ENCODE data around the gene ARL6IP5. TPM values are rescaled to one million over a fixed set of nuclear protein-coding genes. Genes with fewer than 3 reads are reported as not detected.

Gene ARL6IP5
- total and polyA plus RNA-seq, 4 experiments from 2014 or later = 147 to 953 (median 328) TPM

GRCh38 chr3:69128509-69128908 lies 43.8 kb downstream of the ARL6IP5 start:
- Histone ChIP-seq H3K4me3 (ENCODE audit: low read length in 2 of 2) (no peak overlapping the region), H3K27me3 (ENCODE audit: insufficient read depth, low read length) (no peaks in the 10 kb centered on the region), H3K9me3 (ENCODE audit: control insufficient read depth in 1 of 2, low read length in 2 of 2) (no peaks in the 10 kb centered on the region), H3K27ac (ENCODE audit: low read depth, low read length) (no peak overlapping the region), H3K36me3 (ENCODE audit: insufficient read depth, low read length) (no peaks in the 10 kb centered on the region), H3K4me1 (ENCODE audit: insufficient read depth, low read length) (no peaks in the 10 kb centered on the region)
- no peaks in the 10 kb centered on the region for H3K27me3 Mint-ChIP-seq
- intact Hi-C loops (cut with micrococcal nuclease) = no loop called here
- ChIA-PET CTCF (ENCODE audit: partially characterized antibody) (interaction anchor here (1.1 to 3.0 kb wide), 3 partner anchors 9 to 178 kb away, joined by 4 to 12 read pairs (median 8); no protein-coding TSS in a partner anchor), POLR2A (ENCODE audit: partially characterized antibody) (no interaction called here)
- H3K9me3 Mint-ChIP-seq = no peaks in the 10 kb centered on the region
- no peak for DNase-seq
- H3K27ac Mint-ChIP-seq = no peak overlapping the region
- no peaks in the 10 kb centered on the region for H3K4me1 Mint-ChIP-seq
- H3K36me3 Mint-ChIP-seq = no peaks in the 10 kb centered on the region
- H3K4me3 Mint-ChIP-seq = no peak overlapping the region

- H3K27me3 Mint-ChIP-seq = no peaks in the 10 kb centered on the region
- H3K27me3 ChIP-seq (ENCODE audit: insufficient read depth, low read length) = no peaks in the 10 kb centered on the region
- POLR2A ChIA-PET (ENCODE audit: partially characterized antibody) = no interaction called here
These were observed 44.8 kb downstream of the ARL6IP5 start for GRCh38 chr3:69129531-69129930.

GRCh38 chr3:69130689-69131088 lies 46.0 kb downstream of the ARL6IP5 start:
- Mint-ChIP-seq H3K27me3 (no peaks in the 10 kb centered on the region), H3K4me3 (no peak overlapping the region), H3K36me3 (no peaks in the 10 kb centered on the region), H3K4me1 (no peaks in the 10 kb centered on the region), H3K9me3 (no peaks in the 10 kb centered on the region), H3K27ac (no peak overlapping the region)
- no peaks in the 10 kb centered on the region for H3K36me3 ChIP-seq (ENCODE audit: insufficient read depth, low read length)
- H3K27ac ChIP-seq (ENCODE audit: low read depth, low read length) = no peak overlapping the region
- no peak overlapping the region for H3K4me3 ChIP-seq (ENCODE audit: low read length in 2 of 2)
- H3K4me1 ChIP-seq (ENCODE audit: insufficient read depth, low read length) = no peaks in the 10 kb centered on the region
- intact Hi-C loops (cut with micrococcal nuclease) = no loop called here
- POLR2A ChIA-PET (ENCODE audit: partially characterized antibody) = interaction anchor here (0.6 kb wide), 1 partner anchor 20 kb away, joined by 5 read pairs; no protein-coding TSS in a partner anchor
- DNase-seq = no peak
- no peaks in the 10 kb centered on the region for H3K9me3 ChIP-seq (ENCODE audit: control insufficient read depth in 1 of 2, low read length in 2 of 2)
- H3K27me3 ChIP-seq (ENCODE audit: insufficient read depth, low read length) = no peaks in the 10 kb centered on the region
- CTCF ChIA-PET (ENCODE audit: partially characterized antibody) = interaction anchor here (1.2 kb wide), 1 partner anchor 294 kb away, joined by 3 read pairs; no protein-coding TSS in a partner anchor

More at GRCh38 chr3:69129531-69129930, 44.8 kb downstream of the ARL6IP5 start:
- DNase-seq = no peak
- H3K27ac Mint-ChIP-seq = no peak overlapping the region
- Histone ChIP-seq H3K27ac (ENCODE audit: low read depth, low read length) (no peak overlapping the region), H3K4me1 (ENCODE audit: insufficient read depth, low read length) (no peaks in the 10 kb centered on the region), H3K9me3 (ENCODE audit: control insufficient read depth in 1 of 2, low read length in 2 of 2) (no peaks in the 10 kb centered on the region), H3K4me3 (ENCODE audit: low read length in 2 of 2) (no peak overlapping the region), H3K36me3 (ENCODE audit: insufficient read depth, low read length) (no peaks in the 10 kb centered on the region)
- intact Hi-C loops (cut with micrococcal nuclease) = no loop called here
- H3K4me1 Mint-ChIP-seq = no peaks in the 10 kb centered on the region
- CTCF ChIA-PET (ENCODE audit: partially characterized antibody) = interaction anchor here (3.0 kb wide), 1 partner anchor 10 kb away, joined by 12 read pairs; no protein-coding TSS in a partner anchor
- H3K36me3 Mint-ChIP-seq = no peaks in the 10 kb centered on the region
- H3K4me3 Mint-ChIP-seq = no peak overlapping the region
- no peaks in the 10 kb centered on the region for H3K9me3 Mint-ChIP-seq

- Histone ChIP-seq H3K27me3 (ENCODE audit: insufficient read depth, low read length) (no peaks in the 10 kb centered on the region), H3K9me3 (ENCODE audit: control insufficient read depth in 1 of 2, low read length in 2 of 2) (no peaks in the 10 kb centered on the region), H3K36me3 (ENCODE audit: insufficient read depth, low read length) (no peaks in the 10 kb centered on the region), H3K27ac (ENCODE audit: low read depth, low read length) (no peak overlapping the region), H3K4me1 (ENCODE audit: insufficient read depth, low read length) (no peaks in the 10 kb centered on the region), H3K4me3 (ENCODE audit: low read length in 2 of 2) (no peak overlapping the region)
- DNase-seq = no peak
- Mint-ChIP-seq H3K4me1 (no peaks in the 10 kb centered on the region), H3K9me3 (peaks cover 0 to 2% (median 0%) of the 10 kb centered on the region in 8 donors), H3K27ac (no peak overlapping the region), H3K36me3 (no peaks in the 10 kb centered on the region), H3K4me3 (no peak overlapping the region), H3K27me3 (peaks cover 0 to 10% of the 10 kb centered on the region in 2 donors)
- CTCF ChIA-PET (ENCODE audit: partially characterized antibody) = interaction anchor here (0.9 to 1.5 kb wide), 4 partner anchors 10 to 169 kb away, joined by 3 to 7 read pairs (median 3); no protein-coding TSS in a partner anchor
- intact Hi-C loops (cut with micrococcal nuclease) = no loop called here
- POLR2A ChIA-PET (ENCODE audit: partially characterized antibody) = no interaction called here
These were observed 52.3 kb downstream of the ARL6IP5 start for GRCh38 chr3:69137005-69137404.

GRCh38 chr3:69137412-69137811 lies 52.7 kb downstream of the ARL6IP5 start:
- Histone ChIP-seq H3K27me3 (ENCODE audit: insufficient read depth, low read length) (no peaks in the 10 kb centered on the region), H3K4me1 (ENCODE audit: insufficient read depth, low read length) (no peaks in the 10 kb centered on the region), H3K36me3 (ENCODE audit: insufficient read depth, low read length) (no peaks in the 10 kb centered on the region), H3K9me3 (ENCODE audit: control insufficient read depth in 1 of 2, low read length in 2 of 2) (no peaks in the 10 kb centered on the region), H3K4me3 (ENCODE audit: low read length in 2 of 2) (no peak overlapping the region), H3K27ac (ENCODE audit: low read depth, low read length) (no peak overlapping the region)
- POLR2A ChIA-PET (ENCODE audit: partially characterized antibody) = no interaction called here
- CTCF ChIA-PET (ENCODE audit: partially characterized antibody) = interaction anchor here (1.2 to 1.5 kb wide), 2 partner anchors 10 to 169 kb away, joined by 3 read pairs; no protein-coding TSS in a partner anchor
- no peaks in the 10 kb centered on the region for H3K4me1 Mint-ChIP-seq
- H3K9me3 Mint-ChIP-seq = peaks cover 0 to 2% (median 0%) of the 10 kb centered on the region in 8 donors
- peaks cover 0 to 10% of the 10 kb centered on the region in 2 donors for H3K27me3 Mint-ChIP-seq
- no peaks in the 10 kb centered on the region for H3K36me3 Mint-ChIP-seq
- intact Hi-C loops (cut with micrococcal nuclease) = no loop called here
- H3K4me3 Mint-ChIP-seq = no peak overlapping the region
- H3K27ac Mint-ChIP-seq = no peak overlapping the region
- DNase-seq = no peak

- ChIA-PET CTCF (ENCODE audit: partially characterized antibody) (no interaction called here), POLR2A (ENCODE audit: partially characterized antibody) (no interaction called here)
- Mint-ChIP-seq H3K4me3 (no peak overlapping the region), H3K27ac (no peak overlapping the region), H3K36me3 (no peaks in the 10 kb centered on the region), H3K27me3 (peaks cover 0 to 10% of the 10 kb centered on the region in 2 donors), H3K4me1 (no peaks in the 10 kb centered on the region), H3K9me3 (peaks cover 0 to 2% (median 0%) of the 10 kb centered on the region in 8 donors)
- intact Hi-C loops (cut with micrococcal nuclease) = no loop called here
- no peaks in the 10 kb centered on the region for H3K27me3 ChIP-seq (ENCODE audit: insufficient read depth, low read length)
- H3K4me1 ChIP-seq (ENCODE audit: insufficient read depth, low read length) = no peaks in the 10 kb centered on the region
- no peak for DNase-seq
- no peak overlapping the region for H3K4me3 ChIP-seq (ENCODE audit: low read length in 2 of 2)
- H3K36me3 ChIP-seq (ENCODE audit: insufficient read depth, low read length) = no peaks in the 10 kb centered on the region
- no peaks in the 10 kb centered on the region for H3K9me3 ChIP-seq (ENCODE audit: control insufficient read depth in 1 of 2, low read length in 2 of 2)
- no peak overlapping the region for H3K27ac ChIP-seq (ENCODE audit: low read depth, low read length)
These were observed 56.6 kb downstream of the ARL6IP5 start for GRCh38 chr3:69141313-69141712.

GRCh38 chr3:69142090-69142489 lies 57.4 kb downstream of the ARL6IP5 start:
- H3K9me3 Mint-ChIP-seq = no peaks in the 10 kb centered on the region
- no peaks in the 10 kb centered on the region for H3K4me1 ChIP-seq (ENCODE audit: insufficient read depth, low read length)
- H3K27ac ChIP-seq (ENCODE audit: low read depth, low read length) = no peak overlapping the region
- no peaks in the 10 kb centered on the region for H3K9me3 ChIP-seq (ENCODE audit: control insufficient read depth in 1 of 2, low read length in 2 of 2)
- H3K4me3 ChIP-seq (ENCODE audit: low read length in 2 of 2) = no peak overlapping the region
- no peaks in the 10 kb centered on the region for H3K36me3 ChIP-seq (ENCODE audit: insufficient read depth, low read length)
- no peak overlapping the region for H3K27ac Mint-ChIP-seq
- H3K4me3 Mint-ChIP-seq = no peak overlapping the region
- DNase-seq = no peak
- H3K27me3 Mint-ChIP-seq = peaks cover 0 to 10% of the 10 kb centered on the region in 2 donors
- POLR2A ChIA-PET (ENCODE audit: partially characterized antibody) = no interaction called here
- intact Hi-C loops (cut with micrococcal nuclease) = no loop called here
- H3K36me3 Mint-ChIP-seq = no peaks in the 10 kb centered on the region
- CTCF ChIA-PET (ENCODE audit: partially characterized antibody) = no interaction called here
- no peaks in the 10 kb centered on the region for H3K27me3 ChIP-seq (ENCODE audit: insufficient read depth, low read length)
- H3K4me1 Mint-ChIP-seq = no peaks in the 10 kb centered on the region
